ENCODE data around the gene AMN1.
A peak's percentile ranks its signal among the peaks of the same experiment; 100 is the strongest.
"Not testable (repeated sequence)": the region's sequence is repeated elsewhere in the genome, so short reads cannot be mapped to it uniquely, and the experiment has no call there.

AMN1 gene

DNA sequence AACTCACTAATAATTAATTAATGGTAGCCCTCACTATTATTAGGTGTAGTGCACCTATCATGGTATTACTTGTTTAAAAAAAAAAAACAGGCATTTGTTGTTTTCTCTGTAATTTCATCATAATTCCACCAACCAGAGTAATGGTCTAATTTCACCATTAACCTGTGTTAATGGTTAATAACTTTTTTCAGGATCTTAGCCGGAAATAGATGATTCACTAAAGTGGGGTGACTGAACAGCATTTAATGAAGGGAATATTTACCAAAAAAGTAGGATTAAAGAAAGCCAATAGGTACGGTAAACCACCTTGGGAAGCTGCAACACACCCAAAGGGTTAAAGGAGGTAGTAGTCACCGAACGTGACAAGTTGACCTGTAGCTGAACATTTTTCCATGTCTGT, 56.3 kb downstream of the AMN1 start:
- DNase-seq = no peak

DNA sequence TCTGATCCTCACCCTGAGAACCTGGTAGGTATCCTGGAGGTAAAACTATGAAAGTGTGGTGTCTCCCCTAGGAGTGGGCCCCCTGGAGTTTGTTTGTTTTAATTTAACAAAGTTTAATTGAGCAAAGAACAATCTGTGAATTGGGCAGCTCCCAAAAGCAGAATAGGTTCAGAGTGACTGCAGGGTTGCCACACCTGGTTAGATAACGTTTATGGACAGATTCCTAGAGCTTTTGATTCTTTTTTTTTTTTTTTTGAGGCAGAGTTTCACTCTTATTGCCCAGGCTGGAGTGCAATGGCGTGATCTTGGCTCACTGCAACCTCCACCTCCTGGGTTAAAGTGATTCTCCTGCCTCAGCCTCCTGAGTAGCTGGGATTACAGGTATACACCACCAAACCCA, 59.2 kb downstream of the AMN1 start:
- DNase-seq = not testable (repeated sequence)

DNA sequence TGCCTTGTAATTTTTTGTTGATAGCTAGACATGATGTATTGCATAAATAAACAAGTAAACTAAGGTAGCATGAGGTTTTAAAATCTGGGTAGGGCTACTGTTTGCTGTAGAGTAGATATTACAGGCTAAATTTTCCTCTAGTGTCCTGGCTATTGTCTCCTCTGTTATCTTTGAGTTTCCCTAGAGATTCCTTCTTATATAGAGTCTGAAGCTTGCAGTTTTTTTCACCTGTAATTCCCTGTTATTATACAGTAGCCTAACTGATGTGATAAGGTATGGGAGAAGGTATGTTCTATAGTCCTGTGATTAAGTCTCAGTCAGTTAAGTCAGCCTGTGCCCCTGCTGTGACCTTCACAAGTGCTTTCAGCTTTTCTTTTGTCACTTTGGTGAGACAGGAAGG, 59.8 kb downstream of the AMN1 start:
- no peak for DNase-seq

DNA sequence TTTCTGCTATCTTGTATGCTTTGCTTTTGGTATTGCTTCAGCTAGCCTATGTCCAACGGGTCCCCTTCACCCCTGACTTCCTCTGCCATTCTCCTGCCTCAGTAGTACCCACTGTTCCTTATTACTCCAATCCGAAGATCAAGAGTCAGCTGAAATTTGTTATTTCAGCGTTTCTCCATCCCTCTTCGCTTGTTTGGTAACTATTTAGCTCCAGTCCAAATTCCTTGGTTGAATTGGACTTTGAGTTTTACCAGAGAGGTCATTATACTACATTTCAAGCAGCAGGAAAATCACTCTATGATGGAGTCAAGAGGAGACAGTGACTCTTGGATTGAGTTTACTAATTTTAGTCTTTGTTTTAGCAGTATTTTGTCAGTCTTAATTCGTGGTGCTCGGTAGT, 64.8 kb downstream of the AMN1 start:
- no peak for DNase-seq

DNA sequence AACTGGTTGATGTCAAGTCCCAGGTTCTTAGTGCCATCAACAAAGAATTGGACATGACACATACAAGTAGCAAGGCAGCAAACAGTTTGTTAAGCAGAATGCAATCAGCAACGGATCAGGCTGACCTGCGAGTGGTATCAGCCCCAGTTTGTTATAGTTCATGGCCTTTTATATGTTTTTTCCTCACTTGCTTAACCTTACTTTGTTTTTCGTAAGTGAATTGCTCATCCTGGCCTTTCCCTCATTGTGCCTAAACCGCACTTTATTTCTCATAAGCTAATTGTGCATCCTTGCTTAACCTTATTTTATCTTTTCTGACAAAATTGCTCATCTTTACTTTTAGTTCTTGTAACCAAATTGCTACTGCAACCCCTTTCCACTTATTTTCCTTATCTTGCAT, 65.2 kb downstream of the AMN1 start:
- no peak for DNase-seq

DNA sequence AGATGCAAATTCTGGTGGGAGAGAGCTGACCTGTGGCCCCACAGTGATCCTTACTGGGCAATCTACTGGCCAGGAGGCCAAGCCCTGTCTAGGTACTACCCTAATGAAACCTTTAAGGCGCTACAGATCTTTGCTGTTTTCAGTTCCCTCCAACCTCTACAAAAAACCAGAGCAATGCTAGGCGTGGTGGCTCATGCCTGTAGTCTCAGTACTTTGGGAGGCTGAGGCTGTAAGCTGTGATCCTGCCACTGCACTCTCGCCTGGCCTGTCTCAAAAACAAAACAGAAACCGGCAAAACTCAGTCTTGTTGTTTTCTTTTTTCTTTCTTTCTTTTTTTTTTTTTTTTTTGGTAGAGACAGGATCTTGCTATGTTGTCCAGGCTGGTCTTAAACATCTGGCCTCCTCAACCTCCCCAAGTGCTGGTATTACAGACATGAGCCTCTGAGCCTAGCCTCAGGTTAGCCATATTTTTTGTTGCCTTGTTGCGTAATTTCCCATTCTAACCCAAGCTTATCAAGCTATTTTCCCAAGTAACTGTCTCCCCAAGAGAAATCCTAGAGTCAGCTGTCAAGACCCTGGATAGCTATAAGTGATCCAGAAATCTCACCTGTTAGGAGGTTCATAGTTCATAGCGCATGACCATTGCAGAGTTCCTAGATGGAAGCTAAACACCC, 66.5 kb downstream of the AMN1 start:
- DNase-seq = no peak

DNA sequence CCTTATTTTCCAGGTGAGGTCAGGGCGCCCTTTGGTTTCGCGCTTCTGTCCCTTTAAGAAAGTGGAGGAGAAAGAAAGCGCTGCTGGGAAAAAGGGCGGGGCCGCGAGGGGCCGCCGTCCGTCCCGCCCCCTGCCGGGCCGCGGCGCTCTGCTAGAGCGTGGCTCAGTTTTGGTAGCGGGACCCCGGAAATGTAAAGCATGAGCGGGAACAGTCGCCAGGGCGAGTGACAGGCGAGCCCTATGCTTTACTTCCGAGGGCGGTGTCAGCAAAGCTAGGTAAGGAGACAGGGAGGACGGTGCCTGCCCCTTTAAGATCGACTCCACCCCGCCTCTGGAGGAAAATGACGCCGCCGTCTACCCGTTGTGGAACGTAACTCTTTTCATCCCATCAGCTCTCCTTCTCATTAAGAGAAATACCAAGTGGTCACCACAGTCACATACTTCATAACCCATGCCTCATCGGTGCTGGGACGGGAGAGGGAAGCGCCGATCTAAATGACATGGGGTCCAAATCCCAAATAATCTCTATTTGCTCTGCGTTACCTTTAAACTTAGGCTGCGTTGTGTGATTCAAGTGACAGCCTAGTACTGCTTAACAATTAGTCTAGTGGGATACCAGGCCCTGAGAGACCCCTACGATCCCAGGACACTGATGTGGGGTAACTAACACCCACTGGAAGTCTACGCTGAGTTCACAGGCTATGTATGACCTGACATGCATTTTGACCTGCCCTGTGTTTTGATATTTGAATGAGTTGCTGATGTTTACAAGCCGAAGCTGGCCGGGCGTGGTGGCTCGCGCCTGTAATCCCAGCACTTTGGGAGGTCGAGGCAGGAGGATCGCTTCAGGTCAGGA, 69.5 kb downstream of the AMN1 start, which contains the start of gene ETFBKMT:
ETFBKMT (plus strand) TSS at position 602 of the 856 bp plus-strand sequence. CDS start 2,266 bp downstream, outside the sequence.
- DNase-seq = peak; percentile 61

DNA sequence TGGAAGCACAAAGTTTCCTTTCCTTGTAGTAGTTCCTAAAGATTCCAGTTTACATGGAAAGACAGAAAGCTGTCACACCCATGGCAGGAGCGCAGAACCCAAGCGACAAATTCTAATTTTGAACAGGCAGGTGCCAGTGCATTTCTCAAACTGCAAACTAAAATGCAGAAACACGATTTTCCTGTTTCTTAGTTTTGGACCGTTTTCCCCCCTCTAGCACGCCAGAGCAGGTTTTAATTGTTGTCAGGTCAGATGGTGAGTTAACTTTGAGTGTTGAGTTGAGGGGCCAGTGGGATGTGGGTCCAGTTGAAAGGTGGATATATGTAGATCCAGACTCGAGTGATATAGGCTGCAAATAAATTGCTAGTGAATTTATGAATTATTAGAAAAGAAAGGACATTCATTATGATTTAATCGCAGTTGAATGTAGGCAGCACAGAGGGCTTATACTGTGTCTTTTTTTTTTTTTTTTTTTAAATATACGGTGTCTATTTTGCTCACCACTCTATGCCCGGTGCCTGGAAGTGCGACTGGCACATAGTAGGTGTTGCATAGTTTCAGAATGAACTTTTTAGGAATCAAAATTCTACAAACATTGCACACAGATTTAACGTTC, 70.2 kb downstream of the AMN1 start:
- no peak for DNase-seq

DNA sequence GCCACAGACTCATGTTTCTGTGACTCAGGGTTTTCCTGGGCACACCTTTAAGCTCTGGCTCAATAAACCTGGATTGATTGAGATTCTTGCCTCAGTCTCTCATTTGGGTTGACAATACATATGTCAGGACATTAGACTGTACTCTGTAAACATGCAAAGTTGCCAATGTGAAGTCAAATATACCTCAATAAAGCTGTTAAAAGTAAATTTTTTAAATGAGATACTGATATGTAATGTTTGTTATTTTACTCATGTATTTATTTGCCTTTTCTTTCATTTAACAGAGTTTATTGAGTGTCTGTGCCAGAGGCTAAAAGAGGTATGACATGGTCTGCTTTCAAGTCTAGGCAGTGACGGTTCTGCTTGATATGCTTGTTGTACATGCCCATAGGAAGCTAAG, 73.0 kb downstream of the AMN1 start:
- DNase-seq = no peak

DNA sequence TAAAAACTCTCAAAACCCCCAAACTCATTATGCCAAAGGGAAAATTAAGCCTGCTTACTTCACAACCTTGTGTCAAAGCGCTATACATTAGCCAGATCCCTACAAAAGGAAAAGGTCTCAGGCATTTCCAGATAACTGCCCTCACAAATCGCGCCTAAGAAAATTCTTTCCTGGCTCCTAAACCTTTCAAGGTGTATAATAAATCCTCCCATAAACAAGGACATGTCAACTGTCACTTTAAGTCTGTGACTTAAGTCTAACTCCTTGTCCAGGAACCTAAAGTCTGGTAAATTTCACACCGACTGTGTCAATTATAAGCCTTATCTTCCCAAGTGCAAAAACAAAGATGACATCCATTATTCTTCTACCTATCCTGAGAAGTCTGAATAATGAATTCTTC, 73.6 kb downstream of the AMN1 start:
- no peak for DNase-seq

DNA sequence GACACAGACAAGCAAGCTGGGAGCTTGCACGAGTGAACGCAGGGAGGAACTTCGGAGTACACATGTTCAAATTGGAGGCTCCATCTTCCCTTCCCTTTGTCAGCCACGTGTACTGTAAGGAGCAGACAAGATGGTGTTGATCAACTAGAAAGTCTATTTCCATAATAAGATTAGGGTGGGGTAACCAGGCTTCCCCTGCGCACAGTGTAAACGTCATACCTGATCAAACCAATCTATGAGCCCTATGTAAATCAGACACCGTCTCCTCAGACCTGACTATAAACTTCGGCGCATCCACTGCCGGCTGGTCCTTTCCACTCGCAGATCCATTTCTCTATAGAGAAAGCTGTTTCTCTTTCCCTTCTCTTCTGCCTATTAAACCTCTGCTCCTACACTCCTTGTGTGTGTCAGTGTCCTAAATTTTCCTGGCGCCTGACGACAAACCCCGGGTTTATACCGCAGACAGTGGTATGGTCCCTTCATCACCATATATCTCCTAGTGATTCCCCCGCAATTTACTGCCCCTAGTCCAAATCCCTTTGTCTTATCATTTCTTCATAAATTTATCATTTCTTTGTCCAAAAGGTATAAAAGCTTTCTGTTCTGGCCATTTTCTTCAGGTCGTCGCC, 76.8 kb downstream of the AMN1 start:
- DNase-seq = no peak

DNA sequence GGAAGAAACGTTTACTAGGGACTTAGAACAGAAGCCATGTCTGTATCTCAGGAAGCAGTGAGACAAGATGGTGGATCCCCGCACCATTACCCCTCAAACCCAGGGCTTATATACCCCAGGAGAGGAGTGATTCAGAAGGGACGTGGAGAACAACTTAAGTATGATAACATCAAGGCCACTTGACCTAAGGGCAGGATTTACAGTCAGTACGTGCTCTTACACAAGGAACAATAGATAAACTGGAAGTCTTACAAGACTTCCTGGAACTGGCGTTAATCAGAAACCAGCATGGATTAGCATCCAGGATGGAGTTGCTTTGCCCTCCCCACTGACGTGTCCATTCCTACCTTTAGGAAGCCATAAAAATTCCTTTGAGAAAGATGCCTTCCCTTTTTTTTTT, 77.9 kb downstream of the AMN1 start:
- no peak for DNase-seq

DNA sequence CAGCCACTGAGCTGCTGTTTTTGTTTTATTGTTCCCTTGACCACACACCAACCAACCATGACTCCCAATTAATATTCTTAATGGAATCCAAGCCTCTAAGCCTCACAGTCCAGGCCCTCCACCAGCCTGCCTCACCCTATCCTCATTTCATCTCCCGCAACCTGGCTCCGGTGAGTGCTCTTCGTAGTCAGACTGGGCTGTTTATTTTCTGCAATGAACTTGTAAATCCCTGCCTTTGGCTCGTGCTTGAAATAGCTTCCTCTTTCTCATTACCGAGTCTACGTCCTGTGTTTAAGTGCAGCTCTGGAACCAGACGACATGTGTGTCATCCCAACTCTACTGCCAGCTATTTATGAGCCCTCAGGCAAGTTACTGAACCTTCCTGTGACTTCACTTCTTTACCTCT, 81.7 kb downstream of the AMN1 start:
- DNase-seq = no peak

DNA sequence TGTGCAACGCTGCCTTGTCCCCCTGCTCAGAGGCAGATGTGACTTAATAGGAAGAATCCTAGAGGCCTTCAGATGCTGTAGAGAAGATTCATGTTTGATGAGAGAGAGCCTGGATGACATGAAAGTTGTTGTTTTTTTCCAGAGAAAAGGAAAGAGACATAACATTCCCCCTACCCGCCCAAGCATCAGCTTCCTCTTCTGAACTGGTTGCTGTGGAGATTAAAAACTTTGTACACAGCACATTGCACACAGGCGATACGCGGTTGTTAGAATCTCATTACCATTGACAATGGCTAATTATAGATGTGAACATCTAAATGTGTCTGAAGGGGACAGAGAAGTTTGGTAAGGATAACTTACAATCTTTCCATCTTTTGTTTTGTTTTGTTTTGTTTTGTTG, 82.9 kb downstream of the AMN1 start:
- no peak for DNase-seq

DNA sequence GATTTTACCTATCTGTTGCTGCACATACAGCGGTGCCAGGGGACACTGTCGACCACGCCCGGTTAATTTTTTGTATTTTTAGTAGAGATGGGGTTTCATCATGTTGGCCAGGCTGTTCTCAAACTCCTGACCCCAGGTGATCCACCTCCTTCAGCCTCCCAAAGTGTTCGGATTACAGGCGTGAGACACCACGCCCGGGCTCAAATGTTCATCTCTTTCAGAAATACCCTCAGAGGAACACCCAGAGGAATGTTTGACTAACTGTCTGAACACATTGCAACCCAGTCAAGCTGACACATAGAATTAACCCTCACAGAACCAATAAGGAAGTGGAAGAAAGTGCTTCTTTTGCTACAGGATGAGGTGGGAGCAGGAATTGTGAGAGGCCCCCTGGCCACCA, 84.3 kb downstream of the AMN1 start:
- no peak for DNase-seq

DNA sequence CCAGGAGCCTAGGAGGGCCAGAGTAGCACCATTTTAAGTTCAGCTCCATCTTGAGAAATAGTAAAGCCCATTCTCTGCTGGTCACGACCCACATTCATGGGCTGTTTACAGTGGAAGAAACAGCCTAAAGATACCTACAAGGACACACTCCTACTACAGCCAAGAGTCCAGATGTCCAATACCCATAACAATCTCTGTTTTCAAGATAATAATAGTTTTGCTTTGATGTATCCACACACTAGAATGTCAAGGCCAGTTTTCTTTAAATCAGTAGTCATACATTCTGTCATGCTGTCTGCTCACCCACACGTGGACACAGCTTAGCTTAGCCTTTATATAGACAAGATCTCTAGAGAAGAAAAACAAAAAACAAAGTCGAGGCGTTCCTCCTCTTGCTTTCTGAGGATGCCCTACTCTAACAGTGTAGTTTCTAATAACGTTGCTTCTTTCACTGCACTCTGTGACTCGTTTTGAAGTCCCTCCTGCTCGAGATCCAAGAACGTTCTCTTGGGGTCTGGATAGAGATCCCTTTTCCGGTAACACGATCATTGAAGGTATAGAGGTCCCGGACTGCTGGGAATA, 87.2 kb downstream of the AMN1 start:
- no peak for DNase-seq

DNA sequence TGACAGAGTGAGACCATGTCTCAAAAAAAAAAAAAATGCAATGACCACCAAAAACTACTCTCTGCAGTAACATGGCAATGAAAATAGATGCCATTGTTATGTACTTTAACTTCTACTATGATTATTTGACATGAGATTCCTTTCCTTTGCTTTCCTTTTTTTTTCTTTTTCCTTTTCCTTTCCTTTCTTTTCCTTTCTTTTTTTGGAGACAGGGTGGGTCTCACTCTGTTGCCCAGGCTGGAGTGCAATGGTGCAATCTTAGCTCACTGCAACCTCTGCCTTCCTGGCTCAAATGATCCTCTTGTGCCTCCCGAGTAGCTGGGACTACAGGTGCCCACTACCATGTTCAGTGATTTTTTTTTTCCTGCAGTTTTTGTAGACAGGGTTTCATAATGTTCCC, 94.2 kb downstream of the AMN1 start:
- DNase-seq = no peak

DNA sequence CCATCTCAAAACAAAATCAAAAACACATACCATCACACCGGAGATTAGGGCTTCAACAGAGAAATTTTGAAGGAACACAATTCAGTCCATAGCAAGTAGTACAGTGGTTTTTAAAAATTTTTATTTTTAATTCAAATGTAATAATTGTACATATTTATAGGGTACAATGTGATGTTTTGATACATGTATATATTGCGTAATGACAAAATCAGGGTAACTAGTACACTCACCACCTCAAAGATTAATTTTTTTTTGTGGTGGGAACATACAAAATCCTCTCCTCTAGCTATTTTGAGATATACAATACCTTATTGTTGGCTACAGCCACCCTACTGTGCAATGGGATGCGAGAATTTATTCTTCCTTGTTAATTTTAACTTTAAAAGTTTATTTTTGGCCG, 95.4 kb downstream of the AMN1 start:
- no peak for DNase-seq

DNA sequence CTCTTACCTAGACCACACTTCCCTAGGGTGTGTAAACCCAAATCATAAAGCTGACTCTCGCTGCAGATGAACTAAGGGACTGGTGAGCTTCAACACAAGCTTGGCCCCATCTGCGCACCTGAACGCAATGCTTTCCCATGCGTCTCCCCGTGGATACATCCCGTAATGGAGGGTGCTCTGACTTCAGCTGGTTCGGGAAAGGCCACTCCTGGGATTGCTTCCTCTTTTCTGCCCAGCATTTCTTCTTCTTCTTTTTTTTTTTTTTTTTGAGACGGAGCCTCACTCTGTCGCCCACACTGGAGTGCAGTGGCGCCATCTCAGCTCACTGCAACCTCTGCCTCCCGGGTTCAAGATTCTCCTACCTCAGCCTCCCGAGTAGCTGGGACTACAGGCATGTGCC, 97.0 kb downstream of the AMN1 start:
- no peak for DNase-seq

DNA sequence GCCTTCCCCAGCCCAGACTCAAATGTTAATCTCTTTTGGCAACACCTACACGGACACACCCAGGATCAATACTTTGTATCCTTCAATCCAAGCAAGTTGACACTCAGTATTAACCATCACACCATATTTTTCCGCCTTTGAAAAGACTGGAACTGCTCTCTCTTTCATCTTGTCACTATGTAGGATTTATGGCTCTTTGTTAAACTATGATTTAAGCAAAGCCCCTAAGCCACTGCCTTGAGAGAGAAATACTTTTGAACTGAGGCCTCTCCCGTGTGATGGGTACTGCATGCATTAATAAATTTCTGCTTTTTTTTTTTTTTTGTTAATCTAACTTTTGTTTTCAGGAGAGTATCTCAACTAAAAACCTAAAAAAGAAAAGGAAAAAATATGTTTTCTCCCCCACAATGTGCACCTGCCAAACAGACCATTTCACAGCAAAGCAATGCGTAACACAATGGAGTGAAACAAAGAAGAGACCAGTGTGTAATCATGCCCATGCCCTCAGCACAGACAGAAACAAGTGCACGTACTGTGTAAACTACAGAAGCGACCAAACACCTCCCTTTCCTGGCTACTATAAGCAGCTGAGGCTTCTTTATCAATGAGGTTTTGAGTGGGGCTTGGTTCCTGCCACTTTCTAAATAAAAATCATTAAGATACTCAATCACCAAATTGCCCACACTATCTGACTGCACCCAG, 97.6 kb downstream of the AMN1 start:
- no peak for DNase-seq

DNA sequence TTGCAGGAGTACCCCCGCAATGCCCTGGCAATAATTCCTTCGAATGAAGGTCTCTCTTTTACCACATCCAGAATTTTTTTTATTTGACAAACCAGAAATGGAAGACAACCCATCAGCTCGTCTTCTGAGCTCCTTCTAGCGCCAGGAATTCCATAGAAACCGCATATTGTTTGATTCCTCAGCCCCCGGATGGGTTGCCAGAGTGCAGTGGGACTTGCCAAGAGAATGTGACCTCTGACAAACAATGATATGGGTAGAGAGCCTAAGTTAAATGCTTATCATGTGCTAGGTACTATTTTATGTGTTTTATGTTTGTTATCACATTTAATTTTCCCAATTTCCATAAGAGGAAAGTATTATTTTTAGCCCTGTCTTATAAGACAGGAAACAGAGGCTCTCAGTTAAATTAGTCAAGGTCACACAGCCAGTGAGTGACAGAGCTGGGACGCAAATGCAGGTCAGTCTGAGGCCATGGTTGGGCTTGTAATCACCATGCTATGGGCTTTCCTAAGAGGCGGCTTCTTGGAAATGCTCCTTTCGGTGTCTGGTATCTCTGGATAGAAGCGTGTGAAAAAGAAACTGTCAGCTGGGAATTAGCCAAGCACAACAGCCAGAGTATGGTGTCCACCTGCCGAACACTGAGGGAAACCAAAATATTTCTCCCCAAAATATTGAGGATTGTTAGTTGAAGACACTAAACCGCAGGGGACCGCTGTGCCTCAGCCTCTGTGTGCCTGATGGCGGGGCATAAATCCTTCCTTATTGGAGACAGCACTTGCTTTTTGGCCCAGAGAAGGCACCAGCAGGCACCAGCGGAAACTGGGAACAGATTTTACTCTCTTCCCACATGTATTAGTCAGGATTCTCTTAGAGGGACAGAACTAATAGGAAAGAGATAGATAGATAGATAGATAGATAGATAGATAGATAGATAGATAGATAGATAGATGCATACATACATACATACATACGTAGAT, 98.8 kb downstream of the AMN1 start:
- DNase-seq = no peak
